ENCODE data around the gene NUDT1. TPM values are rescaled to one million over a fixed set of nuclear protein-coding genes. Genes with fewer than 3 reads are reported as not detected.

The NUDT1 gene
- total RNA-seq, 1 donor from 2014 or later = 21.0 TPM

- Histone ChIP-seq H3K27me3 (ENCODE audit: control insufficient read depth, insufficient read depth, low read length) (no peaks in the 10 kb centered on the region), H3K36me3 (ENCODE audit: control insufficient read depth, insufficient read depth, low read length) (no peaks in the 10 kb centered on the region), H3K4me3 (ENCODE audit: low read depth, low read length) (no peak overlapping the region)
- DNase-seq (ENCODE audit: low read depth) = no peak
- TF ChIP-seq, protein P1, sequence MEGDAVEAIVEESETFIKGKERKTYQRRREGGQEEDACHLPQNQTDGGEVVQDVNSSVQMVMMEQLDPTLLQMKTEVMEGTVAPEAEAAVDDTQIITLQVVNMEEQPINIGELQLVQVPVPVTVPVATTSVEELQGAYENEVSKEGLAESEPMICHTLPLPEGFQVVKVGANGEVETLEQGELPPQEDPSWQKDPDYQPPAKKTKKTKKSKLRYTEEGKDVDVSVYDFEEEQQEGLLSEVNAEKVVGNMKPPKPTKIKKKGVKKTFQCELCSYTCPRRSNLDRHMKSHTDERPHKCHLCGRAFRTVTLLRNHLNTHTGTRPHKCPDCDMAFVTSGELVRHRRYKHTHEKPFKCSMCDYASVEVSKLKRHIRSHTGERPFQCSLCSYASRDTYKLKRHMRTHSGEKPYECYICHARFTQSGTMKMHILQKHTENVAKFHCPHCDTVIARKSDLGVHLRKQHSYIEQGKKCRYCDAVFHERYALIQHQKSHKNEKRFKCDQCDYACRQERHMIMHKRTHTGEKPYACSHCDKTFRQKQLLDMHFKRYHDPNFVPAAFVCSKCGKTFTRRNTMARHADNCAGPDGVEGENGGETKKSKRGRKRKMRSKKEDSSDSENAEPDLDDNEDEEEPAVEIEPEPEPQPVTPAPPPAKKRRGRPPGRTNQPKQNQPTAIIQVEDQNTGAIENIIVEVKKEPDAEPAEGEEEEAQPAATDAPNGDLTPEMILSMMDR (IDR thresholded peaks at IDR 0.05; ENCODE audit: insufficient read depth, low read length, poor library complexity, severe bottlenecking) = no peak
Measured at GRCh38 chr7:2299131-2299829, 57.3 kb downstream of the NUDT1 start.

DNA sequence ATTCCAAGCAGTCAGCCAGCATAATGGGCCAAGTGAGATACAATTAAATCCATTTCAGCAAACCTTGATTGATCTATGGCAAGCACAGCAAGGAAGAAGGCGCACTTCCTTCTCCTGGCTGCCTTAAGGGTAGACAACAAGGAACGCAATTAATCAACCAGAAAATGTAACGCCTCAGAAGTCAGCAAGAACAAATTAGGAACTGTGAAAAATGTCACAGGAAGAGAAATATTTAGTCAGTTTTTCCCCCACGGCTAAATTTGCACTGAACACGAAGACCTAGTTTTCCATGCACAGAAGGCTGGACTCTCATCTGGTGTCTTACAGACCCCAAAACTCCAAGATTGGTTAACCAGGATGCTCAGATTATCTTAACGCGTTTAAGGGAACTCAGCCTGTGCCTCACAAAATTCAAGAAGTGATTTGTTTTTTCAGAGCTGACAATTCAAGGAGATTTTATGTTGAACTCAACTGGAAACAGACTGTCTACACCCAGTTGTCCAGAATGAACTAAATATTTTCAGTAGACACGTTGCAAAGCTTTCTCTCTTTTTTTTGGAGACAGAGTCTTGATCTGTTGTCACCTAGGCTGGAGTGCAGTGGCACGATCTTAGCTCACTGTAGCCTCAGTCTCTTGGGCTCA, 58.0 kb downstream of the NUDT1 start:
- DNase-seq (ENCODE audit: low read depth) = no peak
- no peak overlapping the region for H3K4me3 ChIP-seq (ENCODE audit: low read depth, low read length)
- H3K27me3 ChIP-seq (ENCODE audit: control insufficient read depth, insufficient read depth, low read length) = no peaks in the 10 kb centered on the region
- H3K36me3 ChIP-seq (ENCODE audit: control insufficient read depth, insufficient read depth, low read length) = no peaks in the 10 kb centered on the region
- TF ChIP-seq, protein P1 (IDR thresholded peaks at IDR 0.05; ENCODE audit: insufficient read depth, low read length, poor library complexity, severe bottlenecking) = no peak

Other genes with a start within 250 kb of the NUDT1 start
- gene MAD1L1, start 9.3 kb upstream of the NUDT1 start, total RNA-seq = 59.5 and 61.2 TPM in 2 replicates
- gene MRM2, start within 50 bp of the NUDT1 start, total RNA-seq = 21.7 and 26.3 TPM in 2 replicates
- gene SNX8, start 72.2 kb downstream of the NUDT1 start, total RNA-seq = 43.8 and 47.7 TPM in 2 replicates
- gene EIF3B, start 112.6 kb downstream of the NUDT1 start, total RNA-seq = 149 and 153 TPM in 2 replicates
- 7.5 and 11.6 TPM in 2 replicates for gene CHST12, start 161.4 kb downstream of the NUDT1 start, total RNA-seq
- not detected in 2 replicates for gene GRIFIN, start 234.2 kb downstream of the NUDT1 start, total RNA-seq